HepG2 (cell line): Measurements from ENCODE around the gene BHLHE23. TPM values are rescaled to one million over a fixed set of nuclear protein-coding genes. Genes with fewer than 3 reads are reported as not detected.

Source experiments
- ATAC-seq: fragments of 200-7000 bp; cut with Tn5 transposase; 3 replicates; pipeline ENCODE4 v1.9.1; 2020; ENCODE audit warnings: mild to moderate bottlenecking, moderate library complexity
- BruUV-seq: library from RNA; stranded (reverse); fragments of 400-500 nt; replicated peaks from 2 replicates; lab custom pipeline; 2021; lab: Mats Ljungman, UMichigan
- CTCF ChIA-PET: fragments of 300-600 bp; formaldehyde crosslinking; extraction: SDS; loops from one replicate; lab custom pipeline; 2021; ENCODE audit warnings: low total read pairs, inconsistent platforms, low intra/inter-chr PET ratio; lab: Yijun Ruan, JAX
- POLR2A ChIA-PET: fragments of 350-600 bp; sonication (Branson Sonifier 250); formaldehyde crosslinking; loops from one replicate; lab custom pipeline; 2020; ENCODE audit warnings: antibody characterized with exemption, inconsistent platforms; lab: Yijun Ruan, JAX
- DNase-seq: peaks from one replicate; pipeline ENCODE4 v3.0.0-alpha.2; 2015; ENCODE audit warnings: low spot score
- FAIRE-seq: peaks from 3 replicates; lab custom pipeline; 2011; peaks lifted over from hg19 to GRCh38; lab: Jason Lieb, UNC
- H2AFZ ChIP-seq: one replicate; pipeline ENCODE4 v1.6.1; 2011; ENCODE audit warnings: low read length, inconsistent platforms
- H3K27ac ChIP-seq: fragments of 300-600 bp; 3 replicates; pipeline ENCODE4 v1.8.0; 2011; ENCODE audit warnings: mixed run types, mild to moderate bottlenecking, mixed read lengths, low read length, inconsistent platforms; ENCODE audit not compliant: insufficient read depth; ENCODE audit errors: extremely low read length
- H3K27me3 ChIP-seq, 2 experiments: fragments of 200-600 bp in 1 of 2; 2 replicates in 1 of 2; 3 replicates in 1 of 2; pipeline versions ENCODE4 v1.6.0 to v1.8.0; 2011; ENCODE audit warnings: low read length in 2 of 2, mild to moderate bottlenecking in 2 of 2, moderate library complexity in 2 of 2, inconsistent platforms in 1 of 2; ENCODE audit not compliant: insufficient read depth in 2 of 2, control insufficient read depth in 1 of 2
- H3K36me3 ChIP-seq, 2 experiments: fragments of 200-600 bp in 1 of 2; replicated peaks in 1 of 2; 2 replicates in 1 of 2; 3 replicates in 1 of 2; pipeline versions ENCODE4 v1.5.1 to v1.8.0; 2011; ENCODE audit warnings: low read length in 2 of 2, inconsistent platforms in 1 of 2; ENCODE audit not compliant: insufficient read depth in 2 of 2, control insufficient read depth in 1 of 2
- H3K4me1 ChIP-seq: 2 replicates; pipeline ENCODE4 v1.5.1; 2012; ENCODE audit warnings: low read length, inconsistent platforms; ENCODE audit not compliant: insufficient read depth
- H3K4me2 ChIP-seq: 2 replicates; pipeline ENCODE4 v1.6.0; 2011; ENCODE audit warnings: low read depth, low read length, inconsistent platforms
- H3K4me3 ChIP-seq, 3 experiments: fragments of 200-600 bp in 1 of 3; sonication (generic), shearing (Covaris generic) in 1 of 3; replicated peaks in 1 of 3; 2 replicates each; pipeline ENCODE4 v1.5.1; 2011 to 2016; ENCODE audit warnings: low read length in 3 of 3, inconsistent platforms in 2 of 3, low read depth in 2 of 3, mild to moderate bottlenecking in 2 of 3, control low read depth in 1 of 3, mixed read lengths in 1 of 3; ENCODE audit not compliant: insufficient read depth in 1 of 3
- H3K79me2 ChIP-seq: one replicate; pipeline ENCODE4 v1.6.1; 2011; ENCODE audit warnings: low read length, inconsistent platforms; ENCODE audit not compliant: insufficient read depth
- H3K9ac ChIP-seq: 2 replicates; pipeline ENCODE4 v1.6.0; 2011; ENCODE audit warnings: mild to moderate bottlenecking, low read depth, low read length, inconsistent platforms; ENCODE audit not compliant: insufficient read depth
- H3K9me3 ChIP-seq: 2 replicates; pipeline ENCODE4 v1.5.1; 2012; ENCODE audit warnings: mild to moderate bottlenecking, low read length
- H4K20me1 ChIP-seq: 2 replicates; pipeline ENCODE4 v1.6.0; 2011; ENCODE audit warnings: inconsistent platforms, mild to moderate bottlenecking, low read length, moderate library complexity; ENCODE audit not compliant: insufficient read depth
- ARID5B ChIP-seq: IDR thresholded peaks from 2 replicates; pipeline ENCODE4 v1.4.0; 2020; ENCODE audit warnings: mild to moderate bottlenecking, missing genetic modification reagents
- ASH2L ChIP-seq: fragments of 300-600, 200-600 bp; sonication (generic); IDR thresholded peaks from 2 replicates; pipeline ENCODE4 v1.7.0; 2017; ENCODE audit warnings: low read depth, mild to moderate bottlenecking, moderate library complexity, mixed read lengths, low read length; ENCODE audit not compliant: insufficient read length
- CCDC6 ChIP-seq: sonication (generic); formaldehyde crosslinking; IDR thresholded peaks from 2 replicates; pipeline ENCODE4 v1.8.1; 2022; ENCODE audit warnings: mild to moderate bottlenecking, missing genetic modification reagents, moderate library complexity
- CHCHD3 ChIP-seq: sonication (generic); formaldehyde crosslinking; IDR thresholded peaks from 2 replicates; pipeline ENCODE4 v1.8.0; 2022; ENCODE audit warnings: mild to moderate bottlenecking, missing genetic modification reagents, moderate library complexity
- DPF2 ChIP-seq: sonication (generic); formaldehyde crosslinking; IDR thresholded peaks from 2 replicates; pipeline ENCODE4 v1.4.0; 2020; ENCODE audit warnings: mild to moderate bottlenecking, low read depth, missing genetic modification reagents, borderline replicate concordance
- GTF2F1 ChIP-seq: fragments of 150-350 bp; IDR thresholded peaks from 2 replicates; pipeline ENCODE4 v1.6.1; 2014; ENCODE audit warnings: low read length
- HMGXB3 ChIP-seq: sonication (generic); formaldehyde crosslinking; IDR thresholded peaks from 2 replicates; pipeline ENCODE4 v1.4.0; 2020; ENCODE audit warnings: missing genetic modification reagents, borderline replicate concordance
- ISL2 ChIP-seq: sonication (generic); formaldehyde crosslinking; IDR thresholded peaks from 2 replicates; pipeline ENCODE4 v1.5.0; 2020; ENCODE audit warnings: missing genetic modification reagents
- KDM5B ChIP-seq: sonication (generic); formaldehyde crosslinking; IDR thresholded peaks from 2 replicates; pipeline ENCODE4 v1.4.0; 2020; ENCODE audit warnings: missing genetic modification reagents, mild to moderate bottlenecking, borderline replicate concordance
- KLF12 ChIP-seq: sonication (generic); formaldehyde crosslinking; IDR thresholded peaks from 2 replicates; pipeline ENCODE4 v1.4.0; 2020; ENCODE audit warnings: missing genetic modification reagents, borderline replicate concordance
- MED1 ChIP-seq: sonication (generic); formaldehyde crosslinking; IDR thresholded peaks from 2 replicates; pipeline ENCODE4 v1.4.0; 2020; ENCODE audit warnings: missing genetic modification reagents
- ZFX ChIP-seq: sonication (generic); formaldehyde crosslinking; IDR thresholded peaks from 2 replicates; pipeline ENCODE4 v1.4.0; 2020; ENCODE audit warnings: mild to moderate bottlenecking, low read depth, missing genetic modification reagents, moderate library complexity
- ZNF224 ChIP-seq: sonication (generic); formaldehyde crosslinking; IDR thresholded peaks from 2 replicates; pipeline ENCODE4 v1.5.0; 2020; ENCODE audit warnings: mild to moderate bottlenecking, missing genetic modification reagents
- ZNF510 ChIP-seq: sonication (generic); formaldehyde crosslinking; IDR thresholded peaks from 2 replicates; pipeline ENCODE4 v1.4.0; 2020; ENCODE audit warnings: low read depth, mild to moderate bottlenecking, missing genetic modification reagents
- ZSCAN30 ChIP-seq: sonication (generic); formaldehyde crosslinking; IDR thresholded peaks from 2 replicates; pipeline ENCODE4 v1.5.0; 2020; ENCODE audit warnings: mild to moderate bottlenecking, missing genetic modification reagents
- WGBS: methylation state at CpG from one replicate; pipeline ENCODE4 v1.1.6; 2017; ENCODE audit warnings: low lambda C conversion rate; 5-methylcytosine and 5-hydroxymethylcytosine counted together
- in situ Hi-C: cut with HindIII; loops from 2 replicates; pipeline ENCODE4 v1.10.0; 2017; ENCODE audit warnings: low pct_unique_long_range_greater_than_20kb; ENCODE audit not compliant: extremely low pct_ligation_motif_present
- intact Hi-C: fragments of 100-400 bp; cut with micrococcal nuclease; formaldehyde crosslinking; loops from one replicate; pipeline ENCODE4 v1.10.0; 2022; ENCODE audit not compliant: unreplicated experiment
- polyA plus RNA-seq, 8 experiments: library from polyadenylated mRNA; depleted of rRNA in 3 of 8; stranded (reverse) in 7 of 8; unstranded in 1 of 8; fragments of >200 nt; fragmentation: Illumina TruSeq in 4 of 8; extraction: Trizol in 4 of 8; gene quantifications; 2 replicates each; pipeline versions ENCODE4 v1.2.1 to v1.2.3, GENCODE V29; 2011 to 2016; ENCODE audit warnings: low read depth in 4 of 8, missing spikeins in 1 of 8, mixed read lengths in 1 of 8; ENCODE audit not compliant: insufficient read depth in 1 of 8
- total RNA-seq, 5 experiments: library from RNA; depleted of rRNA; stranded (reverse); fragments of >200 nt; fragmentation: Illumina TruSeq; extraction: Trizol; gene quantifications; 2 replicates each; pipeline ENCODE4 v1.2.3, GENCODE V29; 2016; ENCODE audit warnings: low read depth in 1 of 5

Gene BHLHE23
- total and polyA plus RNA-seq, 2 of the 13 experiments (the other 11 are each of a cell fraction or from before 2014, with no cell fraction given): not detected

GRCh38 chr20:63054681-63055240 is 48.0 kb upstream of the BHLHE23 start:
- CTCF ChIA-PET: no interaction called here
- no peak for DNase-seq
- Histone ChIP-seq H3K4me1 (peaks cover 9% of the 10 kb centered on the region), H4K20me1 (peaks cover 23% of the 10 kb centered on the region), H3K4me3 (no peak overlapping the region), H3K9ac (no peak overlapping the region), H2AFZ (no peak overlapping the region), H3K4me2 (no peak overlapping the region), H3K79me2 (no peaks in the 10 kb centered on the region)
- intact Hi-C loops: loop anchor here (10.0 kb wide), 1 partner anchor 190 kb away; no protein-coding TSS in a partner anchor
- BruUV-seq: no TSS peak
- ATAC-seq: no peak
- 15% methylated on average over 9 of the region's 11 CpGs for WGBS
- TF ChIP-seq GTF2F1 (no peak), ZSCAN30 (CRISPR knock-in tag) (no peak), MED1 (CRISPR knock-in tag) (no peak), ZFX (no peak), CHCHD3 (CRISPR knock-in tag) (no peak), ASH2L (no peak), KDM5B (no peak), ZNF510 (CRISPR knock-in tag) (no peak), HMGXB3 (no peak), ISL2 (no peak), DPF2 (CRISPR knock-in tag) (no peak), CCDC6 (CRISPR knock-in tag) (no peak), KLF12 (no peak), ZNF224 (CRISPR knock-in tag) (no peak), ARID5B (no peak)
- TF ChIP-seq, all 625 proteins: peak for 0
- POLR2A ChIA-PET: no interaction called here
- no peak for FAIRE-seq
- Histone ChIP-seq H3K27me3 (peaks cover 31 to 77% of the 10 kb centered on the region in 2 experiments), H3K9me3 (no peaks in the 10 kb centered on the region), H3K27ac (no peak overlapping the region), H3K36me3 (no peaks in the 10 kb centered on the region)
- in situ Hi-C loops: loop anchor here (5.0 kb wide), 1 partner anchor 128 kb away; no protein-coding TSS in a partner anchor
